ENCODE data around the gene CGB7. TPM values are rescaled to one million over a fixed set of nuclear protein-coding genes. Genes with fewer than 3 reads are reported as not detected.

Gene CGB7
- total RNA-seq, 1 donor: 0.09 TPM

- H3K4me3 ChIP-seq (ENCODE audit: low read depth, low read length): no peak overlapping the region
- DNase-seq (ENCODE audit: low read depth): no peak
- peak; percentile 26 for TF ChIP-seq CTCF (IDR thresholded peaks at IDR 0.05; ENCODE audit: insufficient read depth, low read length)
These were observed 16.2 kb upstream of the CGB7 start for GRCh38 chr19:49073514-49074378.

- no peak for TF ChIP-seq CTCF (IDR thresholded peaks at IDR 0.05; ENCODE audit: insufficient read depth, low read length)
- DNase-seq (ENCODE audit: low read depth): no peak
- no peak overlapping the region for H3K4me3 ChIP-seq (ENCODE audit: low read depth, low read length)
These were observed 14.5 kb upstream of the CGB7 start for GRCh38 chr19:49071860-49072547.

DNA sequence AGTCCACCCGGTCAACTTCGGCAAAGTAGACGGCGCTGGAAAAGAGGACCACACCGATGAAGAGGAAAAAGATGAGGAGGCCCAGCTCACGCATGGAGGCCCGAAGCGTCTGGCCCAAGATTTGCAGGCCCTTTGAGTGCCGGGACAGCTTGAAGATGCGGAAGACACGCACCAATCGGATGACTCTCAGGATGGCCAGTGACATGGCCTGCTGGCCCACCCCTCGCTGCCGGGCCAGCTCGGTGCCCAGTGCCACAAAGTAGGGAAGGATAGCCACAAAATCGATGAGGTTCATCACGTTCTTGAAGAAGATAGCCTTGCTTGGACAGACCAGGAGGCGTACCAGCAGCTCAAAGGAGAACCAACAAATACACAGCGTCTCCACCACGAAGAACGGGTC lies 12.9 kb upstream of the CGB7 start:
- TF ChIP-seq CTCF (IDR thresholded peaks at IDR 0.05; ENCODE audit: insufficient read depth, low read length): no peak
- no peak overlapping the region for H3K4me3 ChIP-seq (ENCODE audit: low read depth, low read length)
- no peak for DNase-seq (ENCODE audit: low read depth)

DNA sequence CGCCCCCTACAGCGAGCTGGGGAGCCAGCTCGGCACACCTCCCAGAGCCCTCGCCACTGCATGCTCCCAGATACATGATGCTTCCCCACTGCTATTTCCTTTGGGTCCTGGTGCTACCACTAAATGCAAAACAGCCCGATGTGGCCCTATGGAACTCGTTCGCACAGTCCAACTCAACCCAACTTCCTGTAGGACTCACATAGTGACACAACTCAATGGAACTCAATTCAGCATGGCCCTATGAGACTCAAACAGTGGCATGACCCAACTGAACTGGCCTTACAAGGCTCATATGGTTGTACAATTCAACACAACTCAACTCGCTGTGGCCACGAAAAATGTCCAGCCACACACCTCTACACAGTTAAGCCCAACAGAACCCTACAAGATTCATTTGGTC lies 11.5 kb upstream of the CGB7 start:
- no peak overlapping the region for H3K4me3 ChIP-seq (ENCODE audit: low read depth, low read length)
- TF ChIP-seq CTCF (IDR thresholded peaks at IDR 0.05; ENCODE audit: insufficient read depth, low read length): no peak
- DNase-seq (ENCODE audit: low read depth): no peak

- no peak for DNase-seq (ENCODE audit: low read depth)
- H3K4me3 ChIP-seq (ENCODE audit: low read depth, low read length): no peak overlapping the region
- no peak for TF ChIP-seq CTCF (IDR thresholded peaks at IDR 0.05; ENCODE audit: insufficient read depth, low read length)
These were observed 10.0 kb upstream of the CGB7 start for GRCh38 chr19:49067554-49067953.

- no peak for DNase-seq (ENCODE audit: low read depth)
- TF ChIP-seq CTCF (IDR thresholded peaks at IDR 0.05; ENCODE audit: insufficient read depth, low read length): no peak
- H3K4me3 ChIP-seq (ENCODE audit: low read depth, low read length): no peak overlapping the region
These were observed 8.5 kb upstream of the CGB7 start for GRCh38 chr19:49065905-49066512.

All from fibroblast of the aortic adventitia (primary cell).